ENCODE data around the gene POU2AF2. TPM values are rescaled to one million over a fixed set of nuclear protein-coding genes. Genes with fewer than 3 reads are reported as not detected.

Gene POU2AF2
- total and polyA plus RNA-seq, 3 donors from 2014 or later: 2.5 to 7.9 (median 5.2) TPM

DNA sequence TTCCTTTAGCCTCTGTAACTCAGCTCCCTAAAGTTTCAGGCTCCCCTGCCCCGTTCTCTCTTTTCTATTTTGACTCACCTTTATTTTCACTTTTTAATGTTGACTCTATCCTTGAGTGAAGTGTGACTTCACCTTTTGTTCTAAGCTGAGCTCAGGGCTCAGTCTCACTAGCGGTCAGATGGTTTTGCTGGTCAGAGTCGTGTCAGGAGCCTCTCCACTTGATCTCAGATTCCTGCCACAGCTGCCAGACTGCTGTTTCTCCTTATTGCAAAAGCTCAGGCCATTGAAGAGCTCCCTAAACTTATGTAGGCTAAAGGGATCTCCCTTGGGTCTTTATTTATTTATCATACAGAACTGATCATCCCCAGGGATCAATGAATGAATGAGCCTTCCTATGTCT is 13.7 kb upstream of the POU2AF2 start:
- H3K27me3 ChIP-seq: no peaks in the 10 kb centered on the region
- WGBS, 2 donors: 93% methylated on average over 3 of the region's 3 CpGs
- H3K4me3 ChIP-seq: no peak overlapping the region
- intact Hi-C loops (cut with DNase I; ENCODE audit: low total_unique reads): no loop called here
- DNase-seq: no peak
- H3K4me1 ChIP-seq: peaks cover 23% of the 10 kb centered on the region
- H3K27ac ChIP-seq: no peak overlapping the region
- no peaks in the 10 kb centered on the region for H3K9me3 ChIP-seq
- TF ChIP-seq, protein P1, sequence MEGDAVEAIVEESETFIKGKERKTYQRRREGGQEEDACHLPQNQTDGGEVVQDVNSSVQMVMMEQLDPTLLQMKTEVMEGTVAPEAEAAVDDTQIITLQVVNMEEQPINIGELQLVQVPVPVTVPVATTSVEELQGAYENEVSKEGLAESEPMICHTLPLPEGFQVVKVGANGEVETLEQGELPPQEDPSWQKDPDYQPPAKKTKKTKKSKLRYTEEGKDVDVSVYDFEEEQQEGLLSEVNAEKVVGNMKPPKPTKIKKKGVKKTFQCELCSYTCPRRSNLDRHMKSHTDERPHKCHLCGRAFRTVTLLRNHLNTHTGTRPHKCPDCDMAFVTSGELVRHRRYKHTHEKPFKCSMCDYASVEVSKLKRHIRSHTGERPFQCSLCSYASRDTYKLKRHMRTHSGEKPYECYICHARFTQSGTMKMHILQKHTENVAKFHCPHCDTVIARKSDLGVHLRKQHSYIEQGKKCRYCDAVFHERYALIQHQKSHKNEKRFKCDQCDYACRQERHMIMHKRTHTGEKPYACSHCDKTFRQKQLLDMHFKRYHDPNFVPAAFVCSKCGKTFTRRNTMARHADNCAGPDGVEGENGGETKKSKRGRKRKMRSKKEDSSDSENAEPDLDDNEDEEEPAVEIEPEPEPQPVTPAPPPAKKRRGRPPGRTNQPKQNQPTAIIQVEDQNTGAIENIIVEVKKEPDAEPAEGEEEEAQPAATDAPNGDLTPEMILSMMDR (IDR thresholded peaks at IDR 0.05): no peak
- TF ChIP-seq POLR2A (IDR thresholded peaks at IDR 0.05): no peak
- no peaks in the 10 kb centered on the region for H3K36me3 ChIP-seq (ENCODE audit: low read depth, missing control alignments)

GRCh38 chr11:111236383-111236782 is 9.1 kb upstream of the POU2AF2 start:
- Histone ChIP-seq H3K27me3 (no peaks in the 10 kb centered on the region), H3K36me3 (ENCODE audit: low read depth, missing control alignments) (no peaks in the 10 kb centered on the region), H3K4me1 (no peaks in the 10 kb centered on the region), H3K27ac (peak overlapping the region in 1 of 2 donors; percentile 1), H3K9me3 (no peaks in the 10 kb centered on the region), H3K4me3 (no peak overlapping the region)
- 48 to 55% methylated on average over 2 of the region's 2 CpGs for WGBS, 2 donors
- intact Hi-C loops (cut with DNase I; ENCODE audit: low total_unique reads): no loop called here
- DNase-seq: no peak
- TF ChIP-seq, protein P1 (IDR thresholded peaks at IDR 0.05): no peak
- TF ChIP-seq POLR2A (IDR thresholded peaks at IDR 0.05): no peak

DNA sequence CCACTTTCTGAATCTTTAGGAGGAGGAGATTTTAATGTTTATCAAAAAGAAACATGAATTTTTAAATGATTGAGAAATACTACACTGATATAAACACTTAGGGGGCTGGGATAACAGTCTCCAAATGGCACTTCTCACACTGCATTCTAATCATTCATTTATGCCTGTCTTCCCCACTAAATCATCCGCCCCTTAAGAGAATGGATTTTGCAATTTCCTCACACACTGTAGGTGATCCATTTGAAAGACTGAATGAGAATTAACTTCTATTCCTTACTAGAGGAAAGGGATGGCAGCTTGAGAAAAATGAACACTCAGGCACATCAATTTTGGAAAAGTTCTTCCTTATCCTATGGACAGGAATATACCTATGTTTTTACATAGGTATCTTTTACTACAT is 7.6 kb upstream of the POU2AF2 start:
- intact Hi-C loops (cut with DNase I; ENCODE audit: low total_unique reads): no loop called here

DNA sequence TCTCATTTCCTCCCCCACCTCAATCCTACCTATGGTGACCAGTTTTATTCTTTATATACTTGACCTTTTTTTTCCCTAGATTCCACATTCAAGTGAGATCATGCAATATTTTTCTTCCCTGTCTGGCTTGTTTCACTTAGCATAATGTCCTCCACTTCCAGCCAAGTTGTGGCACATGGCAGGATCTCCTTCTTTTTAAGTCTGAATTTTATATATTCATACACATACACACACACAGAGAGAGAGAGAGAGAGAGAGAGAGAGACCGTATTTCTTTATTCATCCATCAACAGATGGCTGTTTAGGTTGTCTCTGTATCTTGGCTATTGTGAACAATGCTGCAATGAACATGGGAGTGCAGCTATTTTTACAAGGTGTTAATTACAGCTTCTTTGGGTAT is 1.4 kb downstream of the POU2AF2 start:
- no peaks in the 10 kb centered on the region for H3K27me3 ChIP-seq
- WGBS, 2 donors: 82 to 91% methylated on average over 1 of the region's 1 CpG
- H3K4me1 ChIP-seq: no peaks in the 10 kb centered on the region
- H3K27ac ChIP-seq: no peak overlapping the region
- no peak overlapping the region for H3K4me3 ChIP-seq
- no peaks in the 10 kb centered on the region for H3K36me3 ChIP-seq (ENCODE audit: low read depth, missing control alignments)
- intact Hi-C loops (cut with DNase I; ENCODE audit: low total_unique reads): no loop called here
- no peak for TF ChIP-seq POLR2A (IDR thresholded peaks at IDR 0.05)
- TF ChIP-seq, protein P1 (IDR thresholded peaks at IDR 0.05): no peak
- no peaks in the 10 kb centered on the region for H3K9me3 ChIP-seq
- no peak for DNase-seq

More for the DNA sequence above, 7.6 kb upstream of the POU2AF2 start:
- Histone ChIP-seq H3K9me3 (no peaks in the 10 kb centered on the region), H3K36me3 (ENCODE audit: low read depth, missing control alignments) (no peaks in the 10 kb centered on the region), H3K4me3 (no peak overlapping the region), H3K4me1 (no peaks in the 10 kb centered on the region), H3K27ac (no peak overlapping the region), H3K27me3 (no peaks in the 10 kb centered on the region)
- DNase-seq: no peak
- 90 to 94% methylated on average over 1 of the region's 1 CpG for WGBS, 2 donors
- TF ChIP-seq, protein P1 (IDR thresholded peaks at IDR 0.05): no peak
- no peak for TF ChIP-seq POLR2A (IDR thresholded peaks at IDR 0.05)

DNA sequence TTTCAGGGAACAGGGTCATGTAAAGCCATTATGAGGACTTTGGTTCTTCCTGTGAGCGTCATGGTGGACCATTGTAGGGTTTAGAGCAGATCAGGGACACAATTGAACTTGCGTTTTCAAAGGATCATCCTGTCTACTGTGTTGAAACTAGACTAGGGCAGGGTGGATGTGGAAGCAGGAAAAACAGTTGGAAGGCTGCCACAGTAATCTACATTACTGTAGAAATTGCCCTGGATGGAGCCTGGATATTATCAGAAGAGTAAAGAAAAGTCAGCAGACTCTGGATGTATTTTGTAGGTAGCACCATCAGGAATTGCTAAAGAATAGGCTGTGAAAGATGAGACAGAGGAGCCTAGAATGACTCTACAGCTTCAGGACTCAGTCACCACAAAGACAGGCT is 5.4 kb downstream of the POU2AF2 start:
- Histone ChIP-seq H3K27me3 (no peaks in the 10 kb centered on the region), H3K4me3 (no peak overlapping the region), H3K9me3 (no peaks in the 10 kb centered on the region), H3K36me3 (ENCODE audit: low read depth, missing control alignments) (no peaks in the 10 kb centered on the region), H3K27ac (no peak overlapping the region), H3K4me1 (no peaks in the 10 kb centered on the region)
- intact Hi-C loops (cut with DNase I; ENCODE audit: low total_unique reads): no loop called here
- DNase-seq: no peak
- 72 to 79% methylated on average over 2 of the region's 2 CpGs for WGBS, 2 donors
- no peak for TF ChIP-seq POLR2A (IDR thresholded peaks at IDR 0.05)
- TF ChIP-seq, protein P1 (IDR thresholded peaks at IDR 0.05): no peak

Measured in testis (tissue), 3 donors.